Measurements from ENCODE around the gene OLFML2B.
"Not testable (repeated sequence)": the region's sequence is repeated elsewhere in the genome, so short reads cannot be mapped to it uniquely, and the experiment has no call there.

Gene OLFML2B

GRCh38 chr1:162021124-162021523 lies 2.5 kb downstream of the OLFML2B start:
- no peak for TF ChIP-seq CTCF (IDR thresholded peaks at IDR 0.05; ENCODE audit: control extremely low read depth, extremely low read depth, low read depth, missing control alignments)
- ChIA-PET CTCF (no interaction called here), POLR2A (no interaction called here)
- no peak for DNase-seq (ENCODE audit: extremely low spot score)

GRCh38 chr1:162020150-162020549 lies 3.5 kb downstream of the OLFML2B start:
- ChIA-PET CTCF (no interaction called here), POLR2A (interaction anchor here (0.7 kb wide), 1 partner anchor 592 kb away, joined by 4 read pairs; no protein-coding TSS in a partner anchor)
- no peak for TF ChIP-seq CTCF (IDR thresholded peaks at IDR 0.05; ENCODE audit: control extremely low read depth, extremely low read depth, low read depth, missing control alignments)
- no peak for DNase-seq (ENCODE audit: extremely low spot score)

- no peak for DNase-seq (ENCODE audit: extremely low spot score)
- ChIA-PET CTCF (interaction anchor here (1.0 to 2.0 kb wide), 5 partner anchors 12 to 22 kb away, joined by 3 to 5 read pairs (median 4); no protein-coding TSS in a partner anchor), POLR2A (no interaction called here)
- no peak for TF ChIP-seq CTCF (IDR thresholded peaks at IDR 0.05; ENCODE audit: control extremely low read depth, extremely low read depth, low read depth, missing control alignments)
Observed at GRCh38 chr1:162019446-162019845, 4.2 kb downstream of the OLFML2B start.

GRCh38 chr1:162019006-162019405 lies 4.7 kb downstream of the OLFML2B start:
- ChIA-PET POLR2A (no interaction called here), CTCF (interaction anchor here (0.7 to 2.0 kb wide), 6 partner anchors 11 to 227 kb away, joined by 3 to 5 read pairs (median 4); no protein-coding TSS in a partner anchor)
- no peak for TF ChIP-seq CTCF (IDR thresholded peaks at IDR 0.05; ENCODE audit: control extremely low read depth, extremely low read depth, low read depth, missing control alignments)
- DNase-seq (ENCODE audit: extremely low spot score), result no peak

GRCh38 chr1:162018418-162018817 lies 5.3 kb downstream of the OLFML2B start:
- POLR2A ChIA-PET, result no interaction called here
- TF ChIP-seq CTCF (IDR thresholded peaks at IDR 0.05; ENCODE audit: control extremely low read depth, extremely low read depth, low read depth, missing control alignments), result no peak
- no peak for DNase-seq (ENCODE audit: extremely low spot score)
- CTCF ChIA-PET, result interaction anchor here (0.7 to 2.0 kb wide), 3 partner anchors 19 to 226 kb away, joined by 3 to 5 read pairs (median 4); no protein-coding TSS in a partner anchor

- CTCF ChIA-PET, result interaction anchor here (1.1 to 2.0 kb wide), 2 partner anchors 24 to 38 kb away, joined by 3 to 5 read pairs; no protein-coding TSS in a partner anchor
- POLR2A ChIA-PET; DNase-seq (ENCODE audit: extremely low spot score): not testable (repeated sequence)
Observed at GRCh38 chr1:162017791-162018190, 5.9 kb downstream of the OLFML2B start.

- CTCF ChIA-PET, result interaction anchor here (1.8 kb wide), 1 partner anchor 20 kb away, joined by 5 read pairs; no protein-coding TSS in a partner anchor
- POLR2A ChIA-PET, result no interaction called here
- TF ChIP-seq CTCF (IDR thresholded peaks at IDR 0.05; ENCODE audit: control extremely low read depth, extremely low read depth, low read depth, missing control alignments), result no peak
- no peak for DNase-seq (ENCODE audit: extremely low spot score)
Observed at GRCh38 chr1:162016631-162017030, 7.0 kb downstream of the OLFML2B start.
